Left renal cortex interstitium (tissue), 4 donors: ENCODE measurements around the gene POLR2J. TPM values are rescaled to one million over a fixed set of nuclear protein-coding genes. Genes with fewer than 3 reads are reported as not detected.
"Not testable (repeated sequence)": the region's sequence is repeated elsewhere in the genome, so short reads cannot be mapped to it uniquely, and the experiment has no call there.

ENCODE experiments used
- DNase-seq, 4 donors: peaks; one replicate each; pipeline ENCODE4 v3.0.0-alpha.2; 2013; ENCODE audit warnings: low read depth in 4 of 4, low spot score in 2 of 4, missing footprints in 1 of 4
- polyA plus RNA-seq, 4 donors: library from polyadenylated mRNA; unstranded; fragments of 120-200 nt; gene quantifications; one replicate each; pipeline ENCODE4 v1.2.1, GENCODE V29; 2013; ENCODE audit not compliant: insufficient read length in 4 of 4

POLR2J gene
- polyA plus RNA-seq, 4 donors, result 25.8 to 52.0 (median 34.5) TPM

DNA sequence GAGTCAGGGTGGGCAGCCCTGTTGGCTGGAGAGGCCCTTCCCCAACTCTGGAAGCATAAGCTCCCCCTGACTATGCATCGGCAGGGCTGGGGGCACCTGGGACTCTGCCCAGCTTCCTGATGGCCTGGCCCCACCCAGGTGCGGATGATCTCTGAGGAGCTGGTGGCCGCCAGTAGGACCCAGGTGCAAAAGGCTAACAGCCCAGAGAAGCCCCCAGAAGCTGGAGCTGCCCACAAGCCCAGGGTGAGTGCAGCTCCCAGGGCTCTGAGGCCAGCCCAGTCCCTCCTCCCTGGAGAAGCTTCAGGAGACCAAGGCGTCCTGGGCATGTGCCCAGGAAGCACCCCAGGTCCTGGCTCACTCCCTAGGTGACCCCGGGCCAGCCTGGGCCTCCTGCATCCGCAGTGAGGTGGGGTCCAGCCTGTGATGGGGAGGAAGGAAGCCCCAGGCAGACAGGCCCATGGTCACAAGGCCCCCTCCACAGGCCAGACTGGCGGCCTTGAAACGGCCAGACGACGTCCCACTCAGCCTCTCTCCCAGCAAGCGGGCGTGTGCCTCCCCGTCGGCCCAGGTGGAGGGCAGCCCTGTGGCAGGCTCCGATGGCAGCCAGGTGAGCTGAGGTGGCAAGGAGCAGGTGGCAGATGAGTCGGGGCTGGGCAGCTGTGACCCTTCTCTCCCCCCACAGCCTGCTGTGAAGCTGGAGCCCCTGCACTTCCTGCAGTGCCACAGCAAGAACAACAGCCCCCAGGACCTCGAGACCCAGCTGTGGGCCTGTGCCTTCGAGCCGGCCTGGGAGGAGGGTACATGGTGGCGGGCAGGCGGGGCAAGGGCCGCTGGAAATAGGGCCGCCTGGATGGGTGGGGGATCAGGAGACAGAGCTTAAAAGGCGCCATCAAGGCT, 10.9 kb downstream of the POLR2J start:
- no peak for DNase-seq

DNA sequence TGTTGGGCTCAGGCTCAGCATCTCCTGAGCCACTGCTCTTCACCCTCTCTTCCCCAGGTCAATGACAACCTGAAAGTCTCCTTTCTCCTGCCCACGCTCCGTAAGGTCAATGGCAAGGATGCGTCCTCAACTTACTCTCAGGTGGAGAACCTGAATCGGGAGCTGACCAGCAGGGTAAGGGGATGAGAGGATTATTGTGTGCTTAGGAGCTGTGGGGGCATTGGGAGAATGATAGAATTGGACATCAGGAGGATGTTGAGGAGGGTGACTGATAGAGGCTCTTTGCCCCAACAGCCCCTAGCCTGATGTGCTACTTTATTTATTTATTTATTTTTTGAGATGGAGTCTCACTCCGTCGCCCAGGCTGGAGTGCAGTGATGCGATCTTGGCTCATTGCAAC, 12.6 kb downstream of the POLR2J start:
- no peak for DNase-seq

DNA sequence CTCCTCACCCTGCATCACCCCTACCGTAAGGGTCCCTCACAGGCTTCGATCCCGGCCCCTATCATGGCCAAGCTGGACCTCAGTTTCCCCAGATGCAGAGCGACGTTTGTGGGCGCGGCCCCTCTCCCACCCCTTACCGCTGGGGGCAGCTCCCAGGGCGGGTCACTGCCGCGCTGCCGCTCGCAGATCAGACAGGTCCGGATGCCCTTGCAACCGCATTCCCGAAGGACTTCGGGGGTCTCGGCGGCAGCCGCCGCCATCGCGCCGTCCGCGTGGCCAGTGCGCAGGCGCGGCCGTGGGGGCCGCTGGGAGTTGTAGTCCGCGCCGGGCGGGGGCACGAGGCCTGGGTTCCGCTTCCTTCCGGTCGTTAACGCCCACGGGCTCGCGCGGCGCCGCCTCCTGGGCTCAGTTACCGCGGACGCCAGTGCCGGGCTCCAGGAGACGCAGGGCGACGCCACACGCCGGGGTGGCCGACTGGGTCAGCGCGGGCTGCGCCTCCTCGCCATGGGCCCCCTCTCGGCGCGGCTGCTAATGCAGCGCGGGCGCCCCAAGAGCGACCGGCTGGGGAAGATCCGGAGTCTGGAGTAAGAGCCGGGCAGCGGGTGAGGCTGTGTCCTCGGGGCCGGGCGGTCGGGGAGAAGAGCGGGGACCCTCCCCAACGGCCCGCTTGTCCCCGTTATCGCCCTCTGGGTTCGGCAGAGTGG, 14.0 kb downstream of the POLR2J start, which contains the start of the genes ALKBH4 and LRWD1:
ALKBH4 (minus strand) TSS at position 287 of the 704 bp plus-strand sequence; CDS start at position 260, 27 bp downstream.
LRWD1 (plus strand) TSS at position 408 of the 704 bp plus-strand sequence; CDS start at position 505, 97 bp downstream.
- peak; percentile 67 to 84 (median 80) for DNase-seq

DNA sequence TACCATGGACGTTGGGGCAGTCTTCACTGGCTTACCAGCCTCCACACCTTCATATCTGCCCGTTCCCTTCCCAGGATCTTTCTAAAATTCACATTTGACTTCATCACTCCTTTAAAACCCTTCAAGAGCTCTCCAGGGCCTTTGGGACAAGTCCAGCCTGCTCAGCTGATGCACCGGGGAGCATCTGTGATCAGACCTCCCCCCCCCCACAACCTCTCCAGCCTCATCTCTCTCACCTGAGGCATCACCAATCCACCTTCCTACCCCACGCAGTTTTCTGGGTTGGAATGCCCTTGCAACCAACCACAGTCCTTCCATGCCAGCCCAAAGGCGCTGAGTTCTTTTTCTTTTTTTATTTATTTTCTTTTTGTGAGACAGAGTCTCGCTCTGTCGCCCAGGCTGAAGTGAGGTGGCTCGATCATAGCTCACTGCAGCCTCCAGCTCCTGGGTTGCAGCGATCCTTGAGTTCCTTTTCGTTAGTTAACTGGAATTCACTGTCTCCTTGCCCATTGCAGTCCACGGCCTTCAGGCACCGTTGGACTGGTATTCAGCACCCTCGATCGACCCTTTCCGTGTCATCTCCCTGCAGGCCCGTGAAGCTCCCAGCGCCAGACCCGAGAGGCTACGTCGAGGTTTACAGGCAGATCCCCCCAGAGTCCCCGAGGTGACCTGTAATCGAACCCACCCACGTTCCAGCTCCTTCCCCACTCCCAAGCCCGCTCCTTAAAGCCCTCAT, 14.7 kb downstream of the POLR2J start:
- no peak for DNase-seq

GRCh38 chr7:102460467-102460866, 18.3 kb downstream of the POLR2J start:
- DNase-seq, result no peak

- DNase-seq, result no peak
Measured at GRCh38 chr7:102459221-102459844, 19.4 kb downstream of the POLR2J start.

- no peak for DNase-seq
Measured at GRCh38 chr7:102457352-102457924, 21.3 kb downstream of the POLR2J start.

GRCh38 chr7:102456327-102456726, 22.4 kb downstream of the POLR2J start:
- no peak for DNase-seq

GRCh38 chr7:102455596-102455995, 23.1 kb downstream of the POLR2J start:
- no peak for DNase-seq

- DNase-seq, result not testable (repeated sequence)
Measured at GRCh38 chr7:102454932-102455331, 23.8 kb downstream of the POLR2J start.

- DNase-seq, result no peak
Measured at GRCh38 chr7:102454468-102454867, 24.3 kb downstream of the POLR2J start.

DNA sequence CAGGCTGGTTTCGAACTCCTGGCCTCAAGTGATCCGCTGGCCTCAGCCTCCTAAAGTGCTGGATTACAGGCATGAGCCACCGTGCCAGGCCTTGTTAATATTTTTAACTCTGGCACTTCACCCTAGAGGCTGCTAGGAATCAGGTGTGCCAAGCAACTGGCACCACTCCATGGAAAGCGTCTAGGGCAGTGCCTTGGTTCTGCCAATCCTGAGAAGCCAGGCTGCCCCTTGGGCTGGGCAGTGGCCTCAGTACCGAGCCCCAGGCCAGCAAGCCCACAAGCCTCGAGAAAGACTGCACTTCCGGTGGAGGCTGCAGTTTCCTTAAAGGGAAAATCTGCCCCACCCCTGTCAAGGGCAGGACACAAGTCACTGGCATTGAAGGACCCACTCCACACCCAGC, 25.4 kb downstream of the POLR2J start:
- no peak for DNase-seq

- no peak for DNase-seq
Measured at GRCh38 chr7:102452451-102452850, 26.3 kb downstream of the POLR2J start.

DNA sequence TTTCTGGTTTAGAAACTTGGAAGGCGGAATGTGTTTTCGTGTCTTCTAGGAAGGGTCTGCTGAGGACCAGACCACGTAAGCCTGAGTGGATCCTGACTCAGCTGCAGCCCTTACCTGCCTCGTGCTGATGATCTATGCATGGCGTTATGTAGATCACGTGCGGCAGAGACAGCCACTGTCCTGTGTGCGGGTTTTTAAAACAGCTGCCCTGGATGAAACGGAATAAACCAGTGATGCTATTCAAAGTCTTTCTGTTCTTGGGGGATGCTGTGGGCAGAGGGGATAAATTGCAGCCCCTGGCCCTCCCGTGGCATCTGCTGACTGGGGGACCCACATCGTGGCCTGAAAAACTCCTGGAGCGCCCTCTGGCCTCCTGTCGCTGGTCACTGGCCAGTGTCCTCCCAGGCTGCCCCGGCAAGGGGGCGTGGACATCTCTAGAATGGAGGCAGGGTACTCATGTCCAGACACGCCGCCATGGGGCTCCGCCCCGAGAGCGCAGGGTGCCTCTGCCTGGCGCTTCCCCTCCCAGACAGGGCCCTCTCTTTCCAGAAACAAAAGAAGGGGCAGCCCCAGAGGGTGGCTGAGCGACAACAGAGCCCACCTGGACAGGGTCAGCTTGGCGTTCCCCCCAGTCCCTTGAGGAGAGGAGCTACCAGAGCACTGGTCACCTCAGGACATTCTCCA, 27.2 kb downstream of the POLR2J start:
- DNase-seq, result no peak

GRCh38 chr7:102450242-102450641, 28.5 kb downstream of the POLR2J start:
- no peak for DNase-seq

GRCh38 chr7:102449136-102449535, 29.6 kb downstream of the POLR2J start:
- no peak for DNase-seq

GRCh38 chr7:102447311-102447710, 31.4 kb downstream of the POLR2J start:
- no peak for DNase-seq

- no peak for DNase-seq
Measured at GRCh38 chr7:102446387-102447156, 32.1 kb downstream of the POLR2J start.

- DNase-seq, result no peak
Measured at GRCh38 chr7:102445674-102446071, 33.0 kb downstream of the POLR2J start.
